B cell (primary cell): ENCODE data around the gene SUGP1. TPM values are rescaled to one million over a fixed set of nuclear protein-coding genes. Genes with fewer than 3 reads are reported as not detected.

ENCODE experiments used
- ATAC-seq: fragments of 200-7000 bp; cut with Tn5 transposase; one replicate; pipeline ENCODE4 v1.10.0; 2021; ENCODE audit warnings: low read depth, mild to moderate bottlenecking, moderate number of reproducible peaks, moderate library complexity
- CTCF ChIA-PET: fragments of 350-600 bp; sonication (Branson Sonifier 250); formaldehyde crosslinking; loops from one replicate; lab custom pipeline; 2021; ENCODE audit warnings: antibody characterized with exemption, inconsistent platforms; lab: Charles Lee
- POLR2A ChIA-PET: fragments of 350-600 bp; sonication (Branson Sonifier 250); formaldehyde crosslinking; loops from one replicate; lab custom pipeline; 2021; ENCODE audit warnings: antibody characterized with exemption; lab: Charles Lee
- DNase-seq: peaks from one replicate; pipeline ENCODE4 v3.0.0; 2013
- H2AFZ ChIP-seq: 2 replicates; pipeline ENCODE4 v1.6.1; 2012; ENCODE audit warnings: mild to moderate bottlenecking, low read depth, low read length; ENCODE audit not compliant: insufficient read depth, poor library complexity, severe bottlenecking
- H3K27ac ChIP-seq, 2 donors: 1 replicate in 1 of 2; 2 replicates in 1 of 2; pipeline ENCODE4 v1.5.1; 2012 to 2013; ENCODE audit warnings: low read length in 2 of 2, mild to moderate bottlenecking in 2 of 2, moderate library complexity in 1 of 2
- H3K27me3 ChIP-seq, 4 experiments: fragments of 200-600 bp in 1 of 4; sonication (generic) in 1 of 4; replicated peaks in 1 of 4; 1 replicate in 2 of 4; 2 replicates in 2 of 4; pipeline versions ENCODE4 v1.6.1 to v1.7.0; 2013 to 2016; ENCODE audit warnings: low read length in 3 of 4, mild to moderate bottlenecking in 2 of 4, mixed read lengths in 1 of 4, moderate library complexity in 1 of 4; ENCODE audit not compliant: insufficient read depth in 4 of 4, control insufficient read depth in 3 of 4; ENCODE audit errors: control extremely low read depth in 1 of 4
- H3K36me3 ChIP-seq, 2 experiments: replicated peaks in 1 of 2; 1 replicate in 1 of 2; 2 replicates in 1 of 2; pipeline versions ENCODE4 v1.6.1 to v1.7.1; 2013; ENCODE audit warnings: low read length in 1 of 2; ENCODE audit not compliant: insufficient read depth in 2 of 2, control insufficient read depth in 1 of 2; ENCODE audit errors: control extremely low read depth in 1 of 2, extremely low read depth in 1 of 2
- H3K4me1 ChIP-seq, 2 donors: fragments of 200-600 bp in 1 of 2; sonication (generic) in 1 of 2; 1 replicate in 1 of 2; 2 replicates in 1 of 2; pipeline versions ENCODE4 v1.5.1 to v1.6.1; 2013 to 2017; ENCODE audit warnings: low read length in 2 of 2; ENCODE audit not compliant: control insufficient read depth in 2 of 2, insufficient read depth in 2 of 2
- H3K4me2 ChIP-seq: replicated peaks from 2 replicates; pipeline ENCODE3; 2012; ENCODE audit warnings: mild to moderate bottlenecking, low read depth, low read length; ENCODE audit not compliant: poor library complexity, severe bottlenecking
- H3K4me3 ChIP-seq, 5 experiments: fragments of 200-600 bp in 1 of 5; sonication (generic) in 1 of 5; 1 replicate in 3 of 5; 2 replicates in 2 of 5; pipeline versions ENCODE4 v1.5.1 to v1.7.0; 2011 to 2016; ENCODE audit warnings: low read length in 4 of 5, mild to moderate bottlenecking in 4 of 5, low read depth in 2 of 5, control low read depth in 1 of 5, moderate library complexity in 1 of 5; ENCODE audit not compliant: insufficient read depth in 1 of 5; ENCODE audit errors: control extremely low read depth in 1 of 5, extremely low read depth in 1 of 5
- H3K79me2 ChIP-seq: fragments of 200-600 bp; sonication (generic); one replicate; pipeline ENCODE4 v1.6.0; 2016; ENCODE audit warnings: low read length; ENCODE audit not compliant: control insufficient read depth, insufficient read depth
- H3K9ac ChIP-seq: fragments of 200-600 bp; sonication (generic); 2 replicates; pipeline ENCODE4 v1.6.1; 2017; ENCODE audit warnings: mild to moderate bottlenecking, low read length, moderate library complexity
- H3K9me3 ChIP-seq, 3 donors: one replicate each; pipeline versions ENCODE4 v1.6.1 to v1.7.1; 2013; ENCODE audit warnings: low read length in 2 of 3; ENCODE audit not compliant: control insufficient read depth in 2 of 3, insufficient read depth in 1 of 3; ENCODE audit errors: control extremely low read depth in 1 of 3
- H4K20me1 ChIP-seq: 2 replicates; pipeline ENCODE4 v1.6.0; 2012; ENCODE audit warnings: mild to moderate bottlenecking, low read length; ENCODE audit not compliant: insufficient read depth, control insufficient read depth, poor library complexity, severe bottlenecking
- H3K27ac Mint-ChIP-seq: one replicate; pipeline ENCODE4 v1.8.0; 2021; ENCODE audit warnings: mixed read lengths
- H3K27me3 Mint-ChIP-seq: one replicate; pipeline ENCODE4 v1.8.0; 2021; ENCODE audit warnings: mixed read lengths
- H3K4me1 Mint-ChIP-seq: one replicate; pipeline ENCODE4 v1.8.0; 2021; ENCODE audit warnings: mixed read lengths
- H3K4me3 Mint-ChIP-seq: one replicate; pipeline ENCODE4 v1.8.0; 2021; ENCODE audit warnings: mixed read lengths
- H3K9me3 Mint-ChIP-seq: one replicate; pipeline ENCODE4 v1.8.0; 2022; ENCODE audit warnings: mixed read lengths; ENCODE audit not compliant: insufficient read depth
- CTCF ChIP-seq: fragments of 200-600 bp; IDR thresholded peaks from one replicate; pipeline ENCODE4 v1.8.0; 2022; ENCODE audit warnings: antibody characterized with exemption, mild to moderate bottlenecking
- EZH2 ChIP-seq: IDR thresholded peaks from 2 replicates; pipeline ENCODE4 v1.6.1; 2012; ENCODE audit warnings: borderline replicate concordance, low read depth, mild to moderate bottlenecking, moderate library complexity, low read length; ENCODE audit not compliant: insufficient read depth, poor library complexity, severe bottlenecking
- WGBS: methylation state at CpG from one replicate; pipeline ENCODE4 v1.1.5; 2013; ENCODE audit warnings: missing lambda C conversion rate; ENCODE audit not compliant: insufficient coverage; 5-methylcytosine and 5-hydroxymethylcytosine counted together
- intact Hi-C: fragments of 100-400 bp; cut with micrococcal nuclease; formaldehyde crosslinking; loops from one replicate; pipeline ENCODE4 v1.10.0; 2022
- polyA plus RNA-seq: library from polyadenylated mRNA; depleted of rRNA; stranded (reverse); fragments of >200 nt; gene quantifications from 2 replicates; pipeline ENCODE4 v1.2.3, GENCODE V29; 2012
- total RNA-seq, 2 donors: library from RNA; stranded (reverse); fragments of 120-200 nt in 1 of 2; gene quantifications; 1 replicate in 1 of 2; 2 replicates in 1 of 2; pipeline versions ENCODE4 v1.2.3 to v1.2.4, GENCODE V29; 2013 to 2022

Gene SUGP1
- total and polyA plus RNA-seq, 2 donors (not counting 1 experiment from before 2014, with no cell fraction given) = 61.3 to 86.9 TPM

GRCh38 chr19:19304186-19304965 is 15.9 kb downstream of the SUGP1 start:
- intact Hi-C loops = no loop called here
- TF ChIP-seq EZH2 (no peak), CTCF (no peak)
- Mint-ChIP-seq H3K27me3 (no peaks in the 10 kb centered on the region), H3K4me3 (no peak overlapping the region), H3K27ac (no peak overlapping the region), H3K4me1 (no peaks in the 10 kb centered on the region), H3K9me3 (no peaks in the 10 kb centered on the region)
- Histone ChIP-seq H3K4me1 (no peaks in the 10 kb centered on the region), H3K4me2 (no peak overlapping the region), H3K4me3 (no peak overlapping the region), H3K36me3 (peaks cover 0 to 83% of the 10 kb centered on the region in 2 experiments), H2AFZ (no peak overlapping the region), H3K9ac (no peak overlapping the region), H3K9me3 (no peaks in the 10 kb centered on the region), H3K27ac (no peak overlapping the region), H3K27me3 (no peaks in the 10 kb centered on the region), H3K79me2 (peaks cover 14% of the 10 kb centered on the region), H4K20me1 (peaks cover 12% of the 10 kb centered on the region)
- DNase-seq (no peak), ATAC-seq (no peak)
- CTCF ChIA-PET = no interaction called here
- POLR2A ChIA-PET = no interaction called here
- 94% methylated on average over 12 of the region's 14 CpGs for WGBS

- H3K79me2 ChIP-seq = peaks cover 6% of the 10 kb centered on the region
- TF ChIP-seq CTCF (no peak), EZH2 (no peak)
- CTCF ChIA-PET = no interaction called here
- no peaks in the 10 kb centered on the region for H3K4me1 Mint-ChIP-seq
- H2AFZ ChIP-seq = no peak overlapping the region
- no peaks in the 10 kb centered on the region for H3K9me3 Mint-ChIP-seq
- intact Hi-C loops = no loop called here
- ATAC-seq = no peak
- no peak for DNase-seq
- H3K4me3 ChIP-seq = no peak overlapping the region
- H3K27me3 ChIP-seq = no peaks in the 10 kb centered on the region
- H3K27ac ChIP-seq = no peak overlapping the region
- H4K20me1 ChIP-seq = peaks cover 12% of the 10 kb centered on the region
- H3K27ac Mint-ChIP-seq = no peak overlapping the region
- H3K9me3 ChIP-seq = no peaks in the 10 kb centered on the region
- H3K36me3 ChIP-seq = peaks cover 0 to 75% of the 10 kb centered on the region in 2 experiments
- H3K27me3 Mint-ChIP-seq = no peaks in the 10 kb centered on the region
- WGBS = 98% methylated on average over 12 of the region's 14 CpGs
- H3K4me2 ChIP-seq = no peak overlapping the region
- POLR2A ChIA-PET = no interaction called here
- no peaks in the 10 kb centered on the region for H3K4me1 ChIP-seq
- H3K4me3 Mint-ChIP-seq = no peak overlapping the region
- H3K9ac ChIP-seq = no peak overlapping the region
These were observed 16.9 kb downstream of the SUGP1 start for GRCh38 chr19:19303411-19303810.
